Ramos (cell line): ENCODE data around the gene CLDN1.

Source experiments
- in situ Hi-C: fragments of 300-500 bp; cut with MboI; formaldehyde crosslinking; loops from one replicate; pipeline ENCODE4 v1.14.3; 2022; ENCODE audit warnings: low sequenced_read_pairs; ENCODE audit not compliant: unreplicated experiment

Gene CLDN1

GRCh38 chr3:190336516-190337189 lies 14.4 kb upstream of the CLDN1 start:
- in situ Hi-C loops, result no loop called here

DNA sequence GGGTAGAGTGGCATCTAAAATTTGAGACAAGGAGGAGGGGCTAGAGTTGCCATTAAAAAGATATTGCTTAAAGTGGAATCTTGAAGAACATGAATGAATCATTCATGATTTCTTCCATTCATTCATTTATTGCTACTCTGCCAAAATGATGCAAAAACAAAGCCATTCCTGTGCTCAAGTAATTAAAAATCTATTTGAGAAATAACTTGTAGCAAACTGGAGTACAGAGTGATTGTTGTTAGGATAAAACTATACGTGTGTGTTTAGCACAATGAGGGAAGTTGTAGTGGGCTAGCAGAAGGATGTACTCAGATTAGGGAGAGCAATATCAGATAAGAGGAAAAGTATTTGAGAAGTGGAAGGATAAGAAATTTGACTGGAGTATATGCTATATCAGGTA lies 11.7 kb upstream of the CLDN1 start:
- in situ Hi-C loops, result no loop called here

DNA sequence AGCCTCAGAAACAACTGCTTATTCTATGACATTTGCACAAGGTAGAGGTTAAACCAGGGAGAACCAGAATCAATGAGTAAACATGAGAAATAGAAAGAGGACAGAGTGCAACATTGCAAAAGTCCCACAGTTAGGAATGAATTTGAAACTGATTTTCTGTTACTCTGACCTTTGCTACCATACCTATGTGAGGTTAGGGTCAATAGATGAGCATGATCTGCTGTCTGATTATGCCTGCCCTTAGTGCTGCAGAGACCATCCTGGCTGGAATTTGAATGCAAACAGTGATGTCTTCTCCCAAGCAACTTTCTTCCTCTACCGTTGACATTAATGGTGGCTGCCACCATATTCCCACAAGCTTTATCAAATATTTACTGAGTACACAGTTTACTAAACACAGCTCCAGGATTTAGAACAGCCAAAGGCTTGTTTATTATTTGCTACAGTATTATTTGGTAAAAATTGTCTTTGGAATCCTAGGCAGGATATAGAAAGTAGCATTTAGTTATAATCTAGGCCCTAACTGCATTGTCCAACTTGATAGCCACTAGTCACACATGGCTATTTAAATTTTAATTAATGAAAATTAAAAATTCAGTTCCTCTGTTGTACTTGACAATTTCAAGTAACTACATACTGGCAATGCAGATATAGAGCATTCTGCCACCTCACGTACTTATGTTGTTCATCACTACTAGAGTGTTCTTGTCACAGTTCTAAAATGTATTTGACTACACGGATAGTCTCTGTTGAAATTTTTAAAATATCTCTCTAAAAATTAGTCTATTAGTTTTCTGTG lies 8.9 kb upstream of the CLDN1 start:
- in situ Hi-C loops, result no loop called here

- in situ Hi-C loops, result no loop called here
These were observed 4.7 kb upstream of the CLDN1 start for GRCh38 chr3:190326930-190327329.

GRCh38 chr3:190326361-190326760 lies 4.1 kb upstream of the CLDN1 start:
- in situ Hi-C loops, result no loop called here

GRCh38 chr3:190325923-190326322 lies 3.7 kb upstream of the CLDN1 start:
- in situ Hi-C loops, result no loop called here

DNA sequence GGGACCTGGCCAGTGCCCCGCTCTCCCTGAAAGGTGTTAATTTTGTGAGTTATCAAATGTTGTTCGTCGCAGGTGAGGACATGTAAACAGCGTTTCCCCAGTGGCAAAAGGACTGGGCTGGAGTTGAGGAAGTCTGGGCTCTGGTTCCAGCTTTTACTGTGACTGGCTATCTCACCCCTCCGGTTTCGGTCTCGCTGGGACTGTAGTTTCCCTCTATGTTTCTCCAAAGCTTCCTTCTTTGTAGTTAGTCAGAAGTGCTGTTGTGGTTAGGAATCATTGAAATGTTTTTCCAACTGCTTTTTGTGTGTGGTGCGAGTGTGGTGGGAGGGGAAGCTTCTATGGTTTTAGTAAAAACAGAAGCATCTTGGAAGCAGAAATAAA lies 990 bp upstream of the CLDN1 start:
- in situ Hi-C loops, result no loop called here

- in situ Hi-C loops, result no loop called here
These were observed 479 bp upstream of the CLDN1 start for GRCh38 chr3:190322604-190323245.

DNA sequence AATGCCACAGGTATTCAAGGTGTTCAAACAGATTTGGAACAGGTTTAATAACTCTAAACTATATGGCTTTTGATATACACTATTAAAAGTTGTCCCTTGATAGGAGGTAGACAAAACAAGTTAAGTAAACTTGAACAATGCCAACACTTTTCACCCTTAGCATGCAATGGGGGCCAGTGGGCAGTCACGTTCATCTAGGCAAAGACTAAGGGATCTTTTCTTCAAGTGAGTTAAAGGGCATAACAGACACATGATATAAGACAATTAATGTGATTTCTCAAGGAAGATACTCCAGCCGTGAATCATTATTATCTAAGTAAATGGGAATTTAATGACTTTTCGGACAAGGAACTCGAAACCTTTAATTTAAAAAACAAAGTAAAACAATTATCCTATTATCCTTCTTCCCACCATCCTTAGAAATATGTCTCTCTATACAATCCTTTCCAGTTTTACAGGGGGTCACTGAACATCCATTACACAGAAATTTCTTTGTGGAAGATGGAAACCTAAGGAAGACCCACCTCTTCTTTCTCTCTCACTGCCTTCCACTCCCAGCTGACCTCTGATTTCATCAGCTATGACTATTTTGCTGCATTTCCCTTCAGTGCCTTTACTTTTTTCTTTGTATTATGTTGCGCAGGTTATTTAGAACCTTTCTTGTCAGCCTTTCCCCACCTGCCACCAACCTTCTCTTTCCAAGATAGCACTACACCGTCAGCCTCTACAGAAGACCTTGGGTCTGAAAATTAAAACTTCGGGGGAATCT lies 1.5 kb downstream of the CLDN1 start:
- in situ Hi-C loops, result no loop called here

- in situ Hi-C loops, result no loop called here
These were observed 2.6 kb downstream of the CLDN1 start for GRCh38 chr3:190319660-190320059.

DNA sequence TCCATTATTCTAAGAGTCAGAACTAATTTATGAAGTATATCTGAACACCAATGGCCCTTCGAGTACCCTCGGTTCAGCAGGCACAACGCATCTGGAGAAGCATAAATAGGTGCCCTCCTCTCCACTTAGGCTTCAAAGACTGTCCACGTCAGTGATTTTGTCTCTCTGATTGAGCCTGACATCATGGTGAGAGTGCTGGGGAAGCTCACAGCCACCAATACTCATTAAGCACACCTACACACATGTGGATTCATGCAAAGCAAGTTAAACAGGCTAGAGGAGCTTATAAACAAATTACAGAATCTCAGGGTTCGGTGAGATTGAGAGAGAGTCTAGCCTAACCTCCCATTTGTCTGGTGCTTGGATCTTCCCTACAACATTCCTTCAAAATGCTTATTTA lies 3.6 kb downstream of the CLDN1 start:
- in situ Hi-C loops, result no loop called here

DNA sequence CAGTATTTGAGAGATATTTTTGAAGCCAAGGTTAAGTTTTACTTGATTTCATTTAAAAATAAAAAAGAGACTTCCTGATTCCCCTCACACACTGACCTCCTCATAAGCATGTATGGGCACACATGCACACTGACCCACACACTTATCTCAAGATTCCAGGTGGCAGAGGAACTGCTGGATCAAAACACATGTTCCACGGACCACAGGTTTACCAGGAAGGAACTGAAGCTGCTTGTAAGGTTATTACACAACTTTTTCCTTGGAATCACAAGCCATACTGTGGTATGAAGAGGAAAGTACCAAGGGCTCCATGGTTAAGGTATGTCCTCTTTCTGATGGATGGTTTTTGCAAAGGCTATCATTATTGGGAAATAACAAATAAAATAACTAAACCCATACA lies 7.5 kb downstream of the CLDN1 start:
- in situ Hi-C loops, result no loop called here

DNA sequence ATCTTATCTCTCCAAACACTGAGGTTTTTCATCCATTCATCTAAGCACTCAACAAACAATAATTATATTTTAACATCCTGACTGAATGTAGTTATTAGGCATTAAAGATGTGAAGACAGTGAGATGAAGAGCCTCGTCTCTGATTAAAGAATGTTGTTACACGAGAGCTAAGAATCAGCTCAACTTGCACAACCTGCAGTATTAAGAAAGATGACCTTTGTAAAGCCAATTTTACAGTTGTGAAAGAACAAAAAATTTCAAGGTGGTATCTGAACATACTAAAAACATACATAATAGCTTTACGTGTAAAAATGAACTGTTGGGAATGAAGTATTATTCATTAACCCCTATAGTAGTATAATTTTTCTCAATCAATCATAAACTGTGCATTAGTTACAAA lies 12.8 kb downstream of the CLDN1 start:
- in situ Hi-C loops, result no loop called here

- in situ Hi-C loops, result no loop called here
These were observed 14.1 kb downstream of the CLDN1 start for GRCh38 chr3:190308154-190308553.

- in situ Hi-C loops, result no loop called here
These were observed 15.1 kb downstream of the CLDN1 start for GRCh38 chr3:190307164-190307545.

- in situ Hi-C loops, result no loop called here
These were observed 15.6 kb downstream of the CLDN1 start for GRCh38 chr3:190306513-190307163.

DNA sequence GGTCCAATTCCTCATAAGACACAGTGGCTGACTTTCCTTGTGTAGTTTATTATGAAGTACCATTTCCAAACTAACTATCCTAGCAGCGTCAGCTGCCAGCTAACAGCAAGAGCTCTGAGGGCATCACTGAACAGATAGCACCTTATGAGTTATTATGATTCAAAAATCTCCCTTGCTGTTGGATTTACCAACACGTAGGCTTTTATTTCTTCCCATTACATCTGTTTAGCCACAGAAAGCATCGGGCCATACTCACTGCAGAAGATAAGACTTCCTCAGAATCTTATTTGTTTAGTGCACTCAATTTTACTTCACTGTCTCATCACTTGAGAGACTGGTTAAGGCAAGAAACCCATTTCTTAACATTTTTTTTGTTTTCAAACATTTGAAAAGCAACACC lies 16.2 kb downstream of the CLDN1 start:
- in situ Hi-C loops, result no loop called here

DNA sequence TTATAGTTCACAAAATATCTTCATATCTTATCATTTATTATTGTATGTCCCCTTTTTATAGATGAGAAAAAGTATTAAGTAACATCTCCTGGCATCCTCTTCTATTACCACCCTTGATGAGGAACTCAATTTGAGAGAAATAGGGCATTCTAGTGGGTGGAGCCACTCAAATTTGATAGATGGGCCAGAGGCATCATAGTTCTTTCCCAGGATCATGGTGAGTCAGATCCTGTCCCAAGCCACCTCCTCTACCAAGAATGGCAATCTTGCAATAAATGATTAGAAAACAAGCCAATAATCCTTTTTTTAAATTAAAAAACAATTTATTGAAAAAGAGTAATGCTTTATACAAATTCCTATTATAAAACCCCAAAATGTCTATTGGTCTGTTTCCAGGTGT lies 16.8 kb downstream of the CLDN1 start:
- in situ Hi-C loops, result no loop called here

DNA sequence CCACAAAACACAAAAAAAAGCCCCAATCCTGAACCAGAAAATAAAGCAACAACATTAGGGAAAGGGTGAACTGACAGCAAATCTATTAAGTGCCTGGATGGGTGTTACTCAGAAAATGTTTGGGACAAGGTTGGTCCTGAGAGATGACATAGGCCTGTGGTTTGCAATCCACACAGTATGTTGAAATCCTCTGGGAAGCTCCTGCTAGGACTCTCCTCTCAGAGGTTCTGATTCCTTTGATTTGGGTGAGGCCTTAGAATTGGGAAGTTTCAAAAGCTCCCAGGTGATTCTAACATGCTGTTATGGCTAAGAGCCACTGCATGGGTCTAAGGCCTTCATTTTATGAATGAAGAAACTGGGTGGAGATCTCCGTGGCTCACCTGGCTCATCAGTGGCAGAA lies 18.4 kb downstream of the CLDN1 start:
- in situ Hi-C loops, result no loop called here

- in situ Hi-C loops, result no loop called here
These were observed 19.9 kb downstream of the CLDN1 start for GRCh38 chr3:190302212-190302867.
